ENCODE results near the gene ZFAND6.

The ZFAND6 gene

DNA sequence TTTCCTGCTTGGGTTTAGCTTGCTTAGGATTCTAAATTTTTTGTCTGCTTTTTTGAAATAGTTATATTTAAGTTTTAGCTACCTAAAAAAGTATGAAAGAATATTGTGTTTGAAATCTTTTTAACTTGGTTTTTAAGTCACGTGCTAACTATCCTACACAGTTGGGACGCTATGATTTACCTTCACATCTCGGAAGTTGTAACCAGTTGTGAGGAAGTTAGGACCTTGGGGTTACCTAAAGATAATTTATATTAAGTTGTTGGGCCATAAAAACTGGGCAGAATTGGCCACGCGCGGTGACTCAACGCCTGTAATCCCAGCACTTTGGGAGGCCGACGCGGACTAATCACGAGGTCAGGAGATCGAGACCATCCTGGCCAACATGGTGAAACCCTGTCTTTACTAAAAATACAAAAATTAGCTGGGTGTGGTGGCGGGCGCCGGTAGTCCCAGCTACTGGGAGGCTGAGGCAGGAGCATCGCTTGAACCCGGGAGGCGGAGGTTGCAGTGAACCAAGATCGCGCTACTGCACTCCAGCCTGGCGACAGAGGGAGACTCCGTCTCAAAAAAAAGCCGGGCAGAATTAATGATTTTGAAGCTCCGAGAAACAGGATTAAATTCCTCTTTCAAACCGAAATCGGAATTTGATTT is 1.0 kb downstream of the ZFAND6 start:
- Histone ChIP-seq H3K4me1 (ENCODE audit: insufficient read depth, low read length) (peaks cover 26% of the 10 kb centered on the region), H2AFZ (ENCODE audit: low read depth, low read length) (peak overlapping the region; percentile 43), H3K4me3 (ENCODE audit: low read length) (peak overlapping the region; percentile 57), H3K27me3 (ENCODE audit: insufficient read depth, low read length) (peaks cover 5% of the 10 kb centered on the region), H3K9me3 (ENCODE audit: low read length) (no peaks in the 10 kb centered on the region), H3K36me3 (ENCODE audit: insufficient read depth, low read length) (no peaks in the 10 kb centered on the region)

DNA sequence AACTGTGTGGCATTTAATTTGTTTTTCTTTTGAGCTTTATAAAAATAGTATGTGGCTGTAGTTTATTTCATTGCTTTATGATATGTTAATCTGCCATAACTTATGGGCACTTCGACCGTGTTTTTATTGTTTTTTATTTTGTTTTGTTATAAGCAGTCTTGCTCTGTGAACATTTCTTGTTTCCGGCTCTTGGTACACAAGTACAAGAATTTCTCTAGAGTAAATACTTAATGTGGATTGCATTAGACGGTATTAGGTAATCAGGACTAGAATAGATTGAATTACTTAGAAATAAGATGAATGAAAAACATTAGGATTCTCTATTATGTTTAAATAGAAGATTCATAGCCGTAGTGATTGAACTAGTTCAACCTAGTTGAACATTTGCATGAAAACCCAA is 2.1 kb downstream of the ZFAND6 start:
- no peaks in the 10 kb centered on the region for H3K9me3 ChIP-seq (ENCODE audit: low read length)
- no peak overlapping the region for H2AFZ ChIP-seq (ENCODE audit: low read depth, low read length)
- peaks cover 26% of the 10 kb centered on the region for H3K4me1 ChIP-seq (ENCODE audit: insufficient read depth, low read length)
- no peaks in the 10 kb centered on the region for H3K36me3 ChIP-seq (ENCODE audit: insufficient read depth, low read length)
- peaks cover 5% of the 10 kb centered on the region for H3K27me3 ChIP-seq (ENCODE audit: insufficient read depth, low read length)
- H3K4me3 ChIP-seq (ENCODE audit: low read length) = peak overlapping the region; percentile 57

DNA sequence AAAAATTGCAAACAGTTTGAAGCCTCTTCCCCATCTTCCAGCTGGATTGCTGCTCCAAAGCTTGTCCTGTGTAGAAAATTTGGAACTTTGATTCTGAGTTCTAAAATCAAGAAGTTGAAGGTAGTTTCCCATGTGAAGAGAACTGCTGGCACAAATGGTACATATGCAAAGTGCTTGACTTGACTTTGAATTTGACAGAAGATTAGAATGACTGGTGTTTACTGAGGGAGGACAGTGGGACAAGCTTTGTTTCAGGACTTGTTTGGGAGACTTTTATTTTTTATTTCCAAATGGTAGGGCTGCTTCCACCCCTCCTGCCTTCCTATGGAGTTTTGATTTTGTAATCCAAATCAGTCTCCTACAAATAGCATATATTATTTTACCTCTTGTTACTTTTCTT is 7.4 kb downstream of the ZFAND6 start:
- no peaks in the 10 kb centered on the region for H3K9me3 ChIP-seq (ENCODE audit: low read length)
- no peaks in the 10 kb centered on the region for H3K27me3 ChIP-seq (ENCODE audit: insufficient read depth, low read length)
- H2AFZ ChIP-seq (ENCODE audit: low read depth, low read length) = no peak overlapping the region
- H3K4me3 ChIP-seq (ENCODE audit: low read length) = no peak overlapping the region
- no peaks in the 10 kb centered on the region for H3K36me3 ChIP-seq (ENCODE audit: insufficient read depth, low read length)
- peaks cover 27% of the 10 kb centered on the region for H3K4me1 ChIP-seq (ENCODE audit: insufficient read depth, low read length)

DNA sequence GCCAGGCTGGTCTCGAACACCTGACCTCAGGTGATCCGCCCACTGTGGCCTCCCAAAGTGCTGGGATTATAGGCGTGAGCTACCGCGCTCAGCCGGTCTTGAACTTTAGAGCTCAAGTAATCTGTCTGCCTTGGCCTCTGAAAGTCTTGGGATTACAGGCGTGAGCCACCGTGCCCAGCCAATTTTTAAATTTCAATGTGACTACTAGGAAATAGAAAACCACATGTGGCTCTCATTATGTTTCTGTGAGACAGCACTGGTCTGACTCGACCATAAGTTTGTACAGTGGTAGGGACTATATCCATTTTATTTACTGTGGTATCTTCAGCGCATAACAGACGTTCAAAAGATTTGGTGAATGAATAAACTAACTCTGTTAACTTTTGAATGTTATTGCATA is 9.1 kb downstream of the ZFAND6 start:
- no peak overlapping the region for H3K4me3 ChIP-seq (ENCODE audit: low read length)
- H3K27me3 ChIP-seq (ENCODE audit: insufficient read depth, low read length) = no peaks in the 10 kb centered on the region
- H2AFZ ChIP-seq (ENCODE audit: low read depth, low read length) = no peak overlapping the region
- peaks cover 33% of the 10 kb centered on the region for H3K4me1 ChIP-seq (ENCODE audit: insufficient read depth, low read length)
- no peaks in the 10 kb centered on the region for H3K9me3 ChIP-seq (ENCODE audit: low read length)
- H3K36me3 ChIP-seq (ENCODE audit: insufficient read depth, low read length) = no peaks in the 10 kb centered on the region

DNA sequence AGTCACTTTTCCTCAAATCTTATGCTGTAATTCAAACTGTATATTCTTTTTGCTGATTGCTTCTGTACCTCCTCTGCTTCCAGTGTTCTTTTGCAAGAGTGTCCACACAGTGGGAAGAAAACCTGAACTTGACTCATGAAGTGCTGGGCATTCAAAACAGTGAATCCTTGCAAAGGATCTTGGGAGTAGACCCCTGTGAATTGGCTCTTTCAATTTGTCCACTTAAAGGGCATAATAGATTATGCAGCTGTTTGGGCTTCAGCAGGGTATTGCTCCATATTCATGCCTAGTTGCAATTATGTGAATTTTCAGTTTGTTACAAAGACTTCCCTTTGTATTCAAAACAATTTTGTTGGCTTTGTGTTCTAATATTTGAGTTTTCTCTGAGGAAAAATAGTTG is 11.4 kb downstream of the ZFAND6 start:
- Histone ChIP-seq H2AFZ (ENCODE audit: low read depth, low read length) (no peak overlapping the region), H3K4me3 (ENCODE audit: low read length) (no peak overlapping the region), H3K36me3 (ENCODE audit: insufficient read depth, low read length) (no peaks in the 10 kb centered on the region), H3K9me3 (ENCODE audit: low read length) (no peaks in the 10 kb centered on the region), H3K4me1 (ENCODE audit: insufficient read depth, low read length) (peaks cover 39% of the 10 kb centered on the region), H3K27me3 (ENCODE audit: insufficient read depth, low read length) (no peaks in the 10 kb centered on the region)

DNA sequence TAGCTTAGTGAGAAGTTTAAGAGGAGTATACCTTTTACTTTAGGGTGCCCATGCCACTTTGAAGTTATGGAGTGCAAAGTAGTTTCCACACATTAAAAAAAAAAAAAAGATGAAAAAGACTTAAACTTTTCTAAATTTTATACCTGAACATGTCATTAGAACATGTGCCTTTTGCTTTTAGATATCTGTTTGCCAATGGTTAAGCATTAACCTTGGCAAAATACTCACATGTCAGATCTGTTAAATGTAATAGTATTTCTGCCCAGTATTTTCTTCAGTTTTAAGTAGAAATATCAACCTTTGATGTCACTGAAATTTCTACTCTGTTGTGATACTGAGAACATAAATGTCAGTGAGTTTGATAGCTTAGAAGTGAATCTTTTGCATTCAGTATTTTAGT is 12.2 kb downstream of the ZFAND6 start:
- Histone ChIP-seq H3K4me1 (ENCODE audit: insufficient read depth, low read length) (peaks cover 47% of the 10 kb centered on the region), H2AFZ (ENCODE audit: low read depth, low read length) (no peak overlapping the region), H3K4me3 (ENCODE audit: low read length) (peak overlapping the region; percentile 96)

DNA sequence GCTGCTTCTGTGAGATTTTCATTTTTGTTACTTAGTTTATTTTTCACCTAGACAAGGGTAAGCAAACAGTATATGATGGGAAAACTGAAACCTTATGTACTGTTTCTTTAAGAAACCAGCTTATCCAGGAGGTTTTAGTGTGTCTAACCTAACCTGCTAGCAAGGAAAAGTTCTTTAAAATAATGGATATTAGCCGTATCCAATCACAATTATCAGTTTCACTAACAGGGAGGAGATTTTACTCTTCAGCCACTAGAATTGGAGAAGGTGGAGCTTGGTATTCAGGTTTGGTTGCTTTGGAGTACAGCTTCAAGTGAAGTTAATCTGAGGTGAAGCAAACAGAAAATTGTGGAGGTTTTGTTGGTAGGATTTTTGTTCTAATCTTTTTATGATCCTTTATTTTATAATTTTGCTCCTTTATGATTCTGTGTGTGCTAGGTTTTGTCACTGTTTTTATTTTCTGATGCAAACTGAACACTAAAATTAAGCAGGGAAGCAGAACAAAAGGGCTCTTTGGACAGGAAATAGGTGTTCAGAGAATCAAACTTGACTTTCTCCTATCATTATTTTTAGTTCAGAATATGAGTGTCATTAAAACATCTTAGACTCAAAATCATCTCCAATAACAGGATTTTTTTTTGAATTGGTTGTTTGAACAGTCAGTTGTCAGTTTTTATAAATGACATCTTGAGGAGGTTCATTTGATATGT is 13.0 kb downstream of the ZFAND6 start:
- H3K4me1 ChIP-seq (ENCODE audit: insufficient read depth, low read length) = peaks cover 53% of the 10 kb centered on the region
- H3K27me3 ChIP-seq (ENCODE audit: insufficient read depth, low read length) = no peaks in the 10 kb centered on the region
- no peak overlapping the region for H2AFZ ChIP-seq (ENCODE audit: low read depth, low read length)
- no peaks in the 10 kb centered on the region for H3K36me3 ChIP-seq (ENCODE audit: insufficient read depth, low read length)
- H3K4me3 ChIP-seq (ENCODE audit: low read length) = peak overlapping the region; percentile 96
- no peaks in the 10 kb centered on the region for H3K9me3 ChIP-seq (ENCODE audit: low read length)

More for the DNA sequence above, 12.2 kb downstream of the ZFAND6 start:
- H3K27me3 ChIP-seq (ENCODE audit: insufficient read depth, low read length) = no peaks in the 10 kb centered on the region
- no peaks in the 10 kb centered on the region for H3K9me3 ChIP-seq (ENCODE audit: low read length)
- no peaks in the 10 kb centered on the region for H3K36me3 ChIP-seq (ENCODE audit: insufficient read depth, low read length)

DNA sequence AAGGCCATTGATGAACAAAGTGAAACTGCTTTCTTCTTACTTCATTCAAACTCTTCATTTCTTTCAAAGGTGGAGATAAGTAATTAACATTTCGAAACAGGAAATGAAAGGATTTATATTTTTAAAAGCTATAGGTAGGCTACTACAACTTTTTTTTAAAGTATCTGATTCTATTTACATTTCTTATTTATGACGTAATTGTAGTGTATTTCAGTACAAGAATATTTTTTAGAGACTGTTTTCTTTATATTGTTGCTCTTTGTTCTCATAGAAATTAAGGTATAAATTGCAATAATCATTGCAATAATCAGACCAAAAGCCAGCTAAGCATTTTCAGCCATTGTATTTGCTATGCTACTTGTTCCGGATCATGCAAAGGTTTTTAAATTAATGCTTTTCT is 13.7 kb downstream of the ZFAND6 start:
- no peaks in the 10 kb centered on the region for H3K27me3 ChIP-seq (ENCODE audit: insufficient read depth, low read length)
- peaks cover 53% of the 10 kb centered on the region for H3K4me1 ChIP-seq (ENCODE audit: insufficient read depth, low read length)
- H3K4me3 ChIP-seq (ENCODE audit: low read length) = peak overlapping the region; percentile 96
- H2AFZ ChIP-seq (ENCODE audit: low read depth, low read length) = no peak overlapping the region
- H3K36me3 ChIP-seq (ENCODE audit: insufficient read depth, low read length) = no peaks in the 10 kb centered on the region
- no peaks in the 10 kb centered on the region for H3K9me3 ChIP-seq (ENCODE audit: low read length)

DNA sequence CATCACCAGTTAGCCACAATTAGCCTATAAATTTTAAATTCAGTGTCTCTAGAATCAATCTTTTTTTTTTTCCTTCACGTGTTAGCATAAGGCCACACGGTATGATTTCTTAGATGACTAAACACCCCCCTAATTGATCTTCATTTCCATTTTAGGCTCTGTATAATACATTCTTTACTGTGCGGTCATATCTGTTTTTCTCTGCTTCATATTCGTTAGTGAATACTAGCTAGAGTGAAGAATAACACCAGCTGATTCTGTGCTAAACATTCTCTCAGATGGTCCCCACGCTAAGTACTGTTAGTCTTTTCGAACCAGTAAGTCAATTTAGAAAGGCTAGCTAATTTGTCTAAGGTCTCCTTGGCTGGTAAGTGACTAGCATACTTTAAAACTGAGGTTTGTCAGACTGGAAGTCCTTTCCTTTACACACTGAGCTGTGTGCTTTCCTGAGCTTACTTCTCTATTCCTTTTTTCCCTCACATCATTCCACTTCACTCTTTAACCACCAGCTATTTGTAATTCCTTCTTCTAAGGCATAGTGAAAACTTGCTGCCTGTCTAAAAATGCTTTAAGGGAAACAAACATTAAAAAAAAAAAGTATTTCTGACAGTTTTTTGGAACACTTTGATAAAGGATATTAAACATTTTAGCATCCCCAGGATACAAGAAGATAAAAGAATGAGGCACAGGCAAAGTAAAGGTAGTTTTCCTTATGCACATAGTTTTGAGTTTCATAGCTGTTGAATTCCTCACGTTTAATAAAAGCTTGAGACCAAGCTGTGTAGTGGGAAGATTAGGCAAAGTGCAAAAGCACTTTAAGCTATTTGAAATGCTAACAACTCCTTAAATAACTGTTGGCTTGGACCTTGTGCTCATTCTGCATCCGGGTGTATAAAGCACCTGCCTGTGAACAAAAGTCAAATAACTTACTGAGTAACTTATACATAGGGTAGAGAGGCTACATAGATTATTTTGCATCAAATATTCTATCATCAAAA is 17.1 kb downstream of the ZFAND6 start:
- Histone ChIP-seq H2AFZ (ENCODE audit: low read depth, low read length) (no peak overlapping the region), H3K9me3 (ENCODE audit: low read length) (no peaks in the 10 kb centered on the region), H3K27me3 (ENCODE audit: insufficient read depth, low read length) (no peaks in the 10 kb centered on the region), H3K36me3 (ENCODE audit: insufficient read depth, low read length) (peaks cover 5% of the 10 kb centered on the region), H3K4me1 (ENCODE audit: insufficient read depth, low read length) (peaks cover 32% of the 10 kb centered on the region), H3K4me3 (ENCODE audit: low read length) (no peak overlapping the region)

DNA sequence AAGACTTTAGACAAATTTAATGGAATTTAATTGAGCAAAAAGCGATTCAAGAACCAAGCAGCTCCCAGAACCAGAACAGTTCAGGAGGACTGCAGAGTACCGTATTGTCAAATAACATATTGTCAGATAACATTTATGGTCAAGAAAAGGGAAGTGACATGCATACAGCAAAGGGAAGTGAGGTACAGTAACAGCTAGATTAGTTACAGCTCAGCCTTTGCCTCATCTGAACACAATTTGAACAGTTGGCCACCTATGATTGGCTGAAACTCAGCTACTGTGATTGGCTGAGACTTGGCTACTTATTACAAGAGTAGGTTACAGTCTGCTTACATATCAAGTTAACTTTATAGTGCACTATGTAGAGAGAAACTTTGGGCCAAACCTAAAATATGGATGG is 21.9 kb downstream of the ZFAND6 start:
- H3K27me3 ChIP-seq (ENCODE audit: insufficient read depth, low read length) = no peaks in the 10 kb centered on the region
- no peak overlapping the region for H3K4me3 ChIP-seq (ENCODE audit: low read length)
- H3K4me1 ChIP-seq (ENCODE audit: insufficient read depth, low read length) = peaks cover 8% of the 10 kb centered on the region
- peaks cover 5% of the 10 kb centered on the region for H3K36me3 ChIP-seq (ENCODE audit: insufficient read depth, low read length)
- no peaks in the 10 kb centered on the region for H3K9me3 ChIP-seq (ENCODE audit: low read length)
- H2AFZ ChIP-seq (ENCODE audit: low read depth, low read length) = no peak overlapping the region

DNA sequence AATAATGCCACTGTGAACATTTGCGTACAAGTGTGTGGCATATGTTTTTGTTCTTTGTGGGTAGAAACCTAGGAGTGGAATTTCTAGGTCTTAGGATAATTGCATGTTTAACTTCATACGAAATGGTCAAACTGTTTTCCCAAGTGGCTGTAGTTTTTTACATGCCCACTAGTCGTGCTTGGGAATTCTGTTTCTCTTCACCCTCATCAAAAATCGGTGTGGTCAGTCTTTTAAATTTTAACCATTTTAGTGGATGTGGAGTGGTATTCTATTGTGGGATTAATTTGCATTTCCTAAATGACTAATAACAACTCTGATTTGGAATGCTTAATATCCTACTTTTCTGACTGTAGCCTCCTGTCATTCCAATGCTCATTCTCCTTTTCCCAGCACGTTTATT is 27.6 kb downstream of the ZFAND6 start:
- no peak overlapping the region for H2AFZ ChIP-seq (ENCODE audit: low read depth, low read length)
- H3K4me1 ChIP-seq (ENCODE audit: insufficient read depth, low read length) = no peaks in the 10 kb centered on the region
- peaks cover 4% of the 10 kb centered on the region for H3K9me3 ChIP-seq (ENCODE audit: low read length)
- no peaks in the 10 kb centered on the region for H3K27me3 ChIP-seq (ENCODE audit: insufficient read depth, low read length)
- H3K4me3 ChIP-seq (ENCODE audit: low read length) = no peak overlapping the region
- peaks cover 3% of the 10 kb centered on the region for H3K36me3 ChIP-seq (ENCODE audit: insufficient read depth, low read length)

DNA sequence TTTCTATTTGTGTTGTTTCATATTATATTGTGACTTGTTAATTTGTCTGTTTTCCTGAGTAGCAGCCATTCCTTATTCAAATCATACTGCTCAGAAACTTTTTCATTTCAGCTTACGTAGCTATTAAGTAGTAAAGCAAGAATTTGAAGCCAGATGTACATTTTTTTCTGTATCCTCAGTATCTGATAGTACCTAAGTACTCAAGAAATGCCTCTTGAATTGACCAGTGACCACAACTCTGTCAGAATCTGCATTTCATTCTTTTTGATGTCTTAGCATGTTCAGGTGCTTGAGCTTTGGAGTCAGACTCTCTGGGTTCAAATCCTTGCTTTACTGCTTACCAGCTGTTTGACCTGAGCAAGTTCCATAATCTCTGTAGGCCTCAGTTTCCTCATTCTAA is 30.6 kb downstream of the ZFAND6 start:
- no peak overlapping the region for H2AFZ ChIP-seq (ENCODE audit: low read depth, low read length)
- H3K27me3 ChIP-seq (ENCODE audit: insufficient read depth, low read length) = no peaks in the 10 kb centered on the region
- H3K9me3 ChIP-seq (ENCODE audit: low read length) = peaks cover 6% of the 10 kb centered on the region
- H3K4me1 ChIP-seq (ENCODE audit: insufficient read depth, low read length) = peaks cover under 1% of the 10 kb centered on the region
- H3K4me3 ChIP-seq (ENCODE audit: low read length) = no peak overlapping the region
- peaks cover 3% of the 10 kb centered on the region for H3K36me3 ChIP-seq (ENCODE audit: insufficient read depth, low read length)
